ENCODE data around the gene ZKSCAN4.

GRCh38 chr6:28212510-28213212 lies 39.4 kb downstream of the ZKSCAN4 start:
- TF ChIP-seq EP300 (IDR thresholded peaks at IDR 0.05; ENCODE audit: borderline replicate concordance in 1 of 2, low read depth in 2 of 2, low read length in 2 of 2) (0 out of 3 replicates have a peak, but pooled peaks of 1 of the 2 experiments have one; percentile 0), POLR2A (IDR thresholded peaks at IDR 0.05; ENCODE audit: control extremely low read depth in 1 of 2, low read depth in 2 of 2, low read length in 2 of 2) (no peak), JUN (IDR thresholded peaks at IDR 0.05; ENCODE audit: low read depth, low read length) (no peak), CTCF (IDR thresholded peaks at IDR 0.05; ENCODE audit: control extremely low read depth in 1 of 3, insufficient read depth in 1 of 3, low read depth in 1 of 3, low read length in 3 of 3) (no peak)
